DMS53 treated with DMSO at 0.1 percent for 48 hours (cell line): Measurements from ENCODE around the gene DCST2.

ENCODE experiments used
- DNase-seq: peaks from one replicate; lab custom pipeline; 2025; ENCODE audit not compliant: unreplicated experiment; lab: John Stamatoyannopoulos, UW

The DCST2 gene

DNA sequence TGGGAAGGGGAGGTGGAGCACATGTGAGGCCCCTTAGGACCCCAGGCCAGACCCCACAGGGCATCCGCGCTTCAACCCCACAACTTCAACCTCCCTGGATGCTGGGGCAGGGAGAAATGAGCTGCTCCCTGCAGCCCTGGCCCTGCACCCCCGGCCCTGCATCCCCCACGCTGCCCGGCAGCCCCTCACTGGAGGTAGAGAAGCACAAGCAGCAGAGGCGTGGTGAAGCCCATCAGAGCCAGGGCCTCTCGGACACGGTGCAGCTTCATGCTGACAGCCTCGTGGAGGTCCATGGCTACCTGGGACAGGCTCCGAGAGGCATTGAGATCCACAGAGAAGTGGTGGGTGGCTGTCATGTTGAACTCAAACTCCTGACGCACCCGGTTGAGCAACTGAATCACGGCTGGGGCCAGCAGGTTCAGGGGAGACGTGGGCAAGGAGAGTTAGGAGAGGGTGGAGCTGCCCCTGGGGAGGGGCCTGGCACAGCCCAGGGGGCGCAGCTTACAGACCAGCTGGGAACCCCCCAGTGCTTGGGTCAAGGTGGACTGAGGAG, 3.3 kb downstream of the DCST2 start:
- no peak for DNase-seq

DNA sequence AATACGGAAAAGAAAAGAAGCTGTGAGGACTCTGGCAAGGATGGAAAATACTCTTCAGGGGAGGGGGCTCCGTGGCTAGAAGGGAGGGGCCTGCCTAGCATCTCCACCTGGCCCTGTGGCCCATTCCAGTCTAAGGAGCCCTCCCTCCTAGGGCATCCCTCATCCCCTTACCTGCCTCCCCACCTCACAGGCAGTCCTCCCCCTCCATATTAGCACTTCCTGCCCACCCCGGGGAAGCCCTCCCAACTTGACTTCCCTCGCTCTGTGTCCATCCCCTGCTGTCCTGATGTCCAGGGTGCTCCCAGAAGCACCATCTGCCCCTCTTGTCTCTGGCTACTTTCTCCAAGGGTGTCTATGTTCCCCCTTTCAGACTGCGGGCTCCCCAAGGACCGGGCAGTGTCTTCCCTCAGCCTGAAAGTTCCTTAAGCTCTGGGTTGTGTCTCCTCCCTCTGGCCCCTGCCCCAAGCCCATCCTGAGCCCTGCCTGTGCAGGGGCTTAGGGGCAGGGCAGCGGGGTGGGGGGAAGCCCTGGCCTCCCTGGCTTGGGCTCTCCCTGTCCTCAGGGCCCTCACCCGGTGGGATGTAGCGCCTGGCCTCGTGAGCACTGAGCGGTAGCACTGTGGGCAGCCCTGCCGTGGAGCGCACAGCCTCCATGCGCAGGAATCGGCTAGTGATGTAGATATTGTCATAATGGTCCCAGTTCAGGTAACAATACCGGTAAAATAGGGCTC, 3.9 kb downstream of the DCST2 start:
- DNase-seq = no peak

DNA sequence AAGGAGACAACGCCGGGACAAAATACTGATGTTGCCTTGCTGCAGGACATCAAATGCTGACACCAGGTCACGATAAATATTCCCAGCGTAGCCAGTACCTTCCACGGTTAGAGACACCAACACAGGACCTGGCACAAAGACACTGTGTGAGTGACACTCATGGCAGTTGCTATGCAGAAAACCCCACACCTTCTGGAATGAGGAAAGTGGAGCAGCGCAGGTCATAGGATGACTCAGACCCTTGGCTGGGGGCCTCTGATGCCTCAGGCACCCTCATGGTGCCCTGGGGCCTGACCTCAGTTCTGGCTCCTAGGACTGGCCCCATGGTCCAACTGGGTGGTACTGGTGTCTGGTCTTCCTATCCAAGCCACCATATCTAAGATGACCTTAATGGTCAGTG, 7.0 kb downstream of the DCST2 start:
- DNase-seq = no peak

DNA sequence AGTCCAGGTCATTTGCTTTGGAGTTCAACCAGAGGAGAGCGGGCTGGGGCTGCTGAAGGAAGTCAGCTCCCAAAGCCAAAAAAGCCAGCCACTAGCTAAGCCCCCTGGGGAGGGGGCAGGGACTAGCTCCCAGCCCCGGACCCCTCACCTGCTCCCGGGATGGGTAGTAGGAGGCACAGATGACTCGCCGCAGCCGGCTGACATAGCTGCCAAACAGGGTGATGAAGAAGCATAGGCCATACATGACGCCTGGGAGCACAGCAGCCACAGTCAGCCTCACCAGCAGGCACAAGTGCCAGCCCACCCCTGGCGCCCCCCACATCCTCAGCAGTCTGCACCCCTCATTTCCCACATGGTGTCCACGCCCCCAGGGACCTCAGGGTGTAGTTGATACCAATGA, 7.4 kb downstream of the DCST2 start:
- no peak for DNase-seq

DNA sequence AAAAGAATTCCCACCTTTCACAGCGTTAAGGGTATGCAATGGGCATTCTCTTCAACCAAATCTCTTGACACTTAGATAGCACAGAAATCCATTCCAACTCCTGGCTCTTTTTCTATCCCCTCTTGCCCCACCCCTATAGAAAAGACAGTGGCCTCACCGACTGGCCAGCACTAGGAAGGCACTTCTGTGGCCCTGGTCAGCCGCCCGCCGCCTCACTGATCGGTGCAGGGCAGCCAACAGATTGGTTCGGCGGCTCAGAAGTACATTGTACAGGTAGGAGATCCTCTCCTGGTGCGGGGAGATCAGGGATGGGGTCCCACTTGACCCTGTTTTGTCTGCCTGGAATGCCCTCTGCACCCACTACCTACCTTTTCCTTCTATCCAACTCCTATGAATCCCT, 9.3 kb downstream of the DCST2 start:
- no peak for DNase-seq

DNA sequence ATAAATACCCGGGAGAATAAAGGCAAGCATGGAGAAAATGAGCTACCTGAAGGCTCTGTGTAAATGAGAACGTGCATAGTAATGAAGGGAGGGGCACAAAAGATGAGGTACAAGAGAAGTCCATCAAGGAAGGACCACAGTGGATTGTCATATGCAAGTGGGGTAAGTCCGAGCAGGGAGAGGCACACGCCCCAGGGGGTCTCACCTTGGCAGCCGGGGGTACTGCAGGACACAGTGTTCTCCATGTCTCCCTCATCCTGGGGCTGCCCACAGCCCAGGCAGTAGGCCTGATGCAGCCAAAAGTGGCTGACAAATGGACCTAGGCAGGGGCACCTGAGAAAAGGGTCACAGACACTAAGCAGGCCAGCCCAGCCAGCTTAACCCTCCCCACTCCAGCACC, 10.0 kb downstream of the DCST2 start:
- DNase-seq = no peak

DNA sequence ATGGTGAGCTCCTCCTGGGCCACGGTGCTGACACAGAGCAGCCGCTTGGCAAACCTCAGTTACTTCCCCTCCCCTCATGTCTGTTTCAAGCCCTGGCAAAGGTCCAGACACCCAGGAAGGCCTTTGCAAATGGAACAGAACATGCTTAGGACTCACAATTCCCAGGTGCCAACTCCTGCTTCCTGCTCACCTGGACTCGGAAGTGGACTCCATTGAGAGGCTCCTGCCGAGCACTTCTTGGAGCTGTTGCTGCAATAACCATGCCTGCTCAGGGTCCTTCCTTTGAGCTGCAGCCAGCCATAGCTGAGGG, 10.7 kb downstream of the DCST2 start:
- peak; percentile 35 for DNase-seq

DNA sequence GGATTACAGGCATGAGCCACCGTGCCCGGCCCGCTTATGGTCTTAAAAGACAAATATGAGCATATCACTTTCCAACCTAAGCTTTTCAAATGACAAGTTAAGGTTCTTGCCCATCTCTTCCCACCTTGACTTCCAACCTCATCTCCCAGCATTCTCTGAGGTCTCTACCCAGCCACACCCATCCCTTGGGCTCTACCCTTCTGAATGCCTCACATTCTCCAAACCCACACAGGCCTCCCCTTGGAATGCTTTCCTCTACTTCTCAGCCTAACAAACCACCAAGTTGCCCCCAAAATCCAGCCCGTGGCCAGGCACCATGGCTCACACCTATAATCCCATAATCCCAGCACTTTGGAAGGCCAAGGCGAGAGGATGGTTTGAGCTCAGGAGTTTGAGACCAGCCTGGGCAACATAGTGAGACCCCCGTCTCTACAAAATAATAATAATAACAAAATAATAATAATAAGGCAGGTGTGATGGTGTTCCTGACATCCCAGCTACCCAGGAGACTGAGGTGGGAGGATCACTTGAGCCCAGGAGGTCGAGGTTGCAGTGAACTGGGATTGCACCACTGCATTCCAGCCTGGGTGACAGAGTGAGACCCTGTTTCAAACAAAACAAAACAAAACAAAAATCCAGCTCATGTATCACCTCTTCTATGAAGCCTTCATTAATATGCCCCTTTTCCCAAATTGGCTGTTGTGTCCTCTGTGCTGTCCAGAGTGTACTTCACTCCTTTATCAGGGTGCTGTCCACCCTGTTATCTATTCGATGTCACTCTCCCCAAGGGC, 11.2 kb downstream of the DCST2 start:
- no peak for DNase-seq

DNA sequence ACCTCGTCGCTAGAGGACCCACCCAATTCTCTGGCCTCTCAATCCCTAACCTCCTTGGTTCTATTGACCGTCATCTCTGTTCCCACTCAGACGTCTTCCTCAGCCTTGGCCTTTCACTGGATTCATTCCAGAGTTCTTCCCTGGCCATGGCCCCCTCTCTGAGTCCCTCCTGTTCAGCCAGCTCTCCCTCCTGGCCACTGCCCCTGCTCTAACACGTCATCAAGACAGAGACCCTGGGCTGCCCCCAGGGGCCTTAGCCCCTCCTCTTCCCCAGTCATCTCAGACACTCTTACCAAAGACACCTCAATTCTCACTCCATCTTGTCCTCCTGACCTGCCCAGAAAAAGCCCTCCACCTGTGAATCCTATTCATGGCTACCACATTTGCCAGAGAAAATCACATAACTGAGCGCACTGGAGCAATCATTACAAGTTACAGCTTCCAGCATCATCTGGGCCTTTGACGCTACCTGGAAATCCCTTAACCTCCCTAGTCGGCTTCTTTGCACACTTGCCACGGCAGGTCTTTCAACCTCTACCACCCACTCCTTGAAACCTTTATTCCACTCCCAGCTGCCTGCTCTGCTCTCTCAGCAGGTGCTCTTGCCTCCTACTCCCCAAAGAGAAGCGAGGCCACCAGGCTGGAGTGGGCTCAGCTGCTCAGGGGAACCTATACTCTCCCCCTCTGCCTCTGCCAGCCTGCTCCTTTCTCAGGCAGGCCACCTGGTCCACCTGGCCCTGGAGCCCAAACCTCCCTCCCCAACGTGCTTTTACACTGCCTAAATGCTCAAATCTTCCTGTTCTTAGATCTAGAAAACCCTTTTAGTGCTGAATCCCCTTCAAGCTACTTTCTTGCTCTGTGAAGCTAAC, 14.0 kb downstream of the DCST2 start:
- DNase-seq = no peak

DNA sequence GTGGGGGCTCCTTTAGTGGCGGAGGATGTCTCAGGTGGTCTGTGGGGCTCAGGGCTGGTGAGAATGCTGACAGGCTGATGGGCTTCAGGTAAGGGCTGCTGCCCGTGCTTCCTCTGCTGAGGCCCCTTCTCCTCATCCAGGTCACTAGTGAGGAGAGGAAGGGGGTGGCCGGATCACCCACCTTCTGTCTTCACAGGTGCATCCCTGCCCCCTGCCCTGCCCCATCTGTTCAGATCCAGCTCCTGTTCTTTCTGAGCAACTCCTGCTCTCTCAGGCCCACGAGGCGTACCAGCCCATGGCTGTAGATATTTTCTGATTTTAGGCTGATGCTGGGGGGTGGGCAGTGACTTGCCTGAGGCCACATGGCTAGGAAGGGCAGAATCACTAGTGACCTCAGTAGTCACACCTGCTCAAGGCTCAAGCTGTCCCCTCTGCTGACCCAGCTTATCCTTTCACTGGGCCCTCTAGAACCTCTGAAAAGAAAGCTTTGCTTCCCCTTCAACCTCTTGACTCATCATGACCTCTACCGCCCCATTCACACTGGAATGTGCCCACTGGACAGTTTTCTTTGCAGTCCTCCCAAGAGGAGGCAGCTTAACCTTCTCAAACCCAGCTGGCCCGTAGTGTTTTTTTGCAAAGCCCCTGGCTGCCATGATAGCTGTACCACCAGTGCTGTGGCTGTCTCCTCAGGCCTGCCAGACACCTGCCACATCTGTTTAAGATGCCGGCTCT, 14.8 kb downstream of the DCST2 start:
- no peak for DNase-seq

DNA sequence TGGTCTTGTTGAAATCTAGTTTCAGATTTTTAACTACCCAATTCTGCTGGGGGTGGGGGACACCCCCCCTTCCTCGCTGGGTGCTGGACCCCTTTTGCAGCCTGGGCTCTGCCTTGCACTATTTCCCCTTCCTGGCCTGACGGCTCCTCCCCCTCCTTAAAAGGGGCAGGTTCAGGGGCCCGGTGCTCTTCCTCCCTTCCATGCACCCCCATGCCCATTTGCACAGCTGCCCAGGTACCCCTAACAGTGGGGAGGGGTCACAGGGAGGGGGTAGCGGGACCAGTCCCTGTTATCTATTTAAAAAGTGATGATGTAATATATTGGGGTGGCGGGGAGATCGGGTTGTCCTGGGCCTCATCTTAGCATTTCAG, 15.7 kb downstream of the DCST2 start:
- no peak for DNase-seq

DNA sequence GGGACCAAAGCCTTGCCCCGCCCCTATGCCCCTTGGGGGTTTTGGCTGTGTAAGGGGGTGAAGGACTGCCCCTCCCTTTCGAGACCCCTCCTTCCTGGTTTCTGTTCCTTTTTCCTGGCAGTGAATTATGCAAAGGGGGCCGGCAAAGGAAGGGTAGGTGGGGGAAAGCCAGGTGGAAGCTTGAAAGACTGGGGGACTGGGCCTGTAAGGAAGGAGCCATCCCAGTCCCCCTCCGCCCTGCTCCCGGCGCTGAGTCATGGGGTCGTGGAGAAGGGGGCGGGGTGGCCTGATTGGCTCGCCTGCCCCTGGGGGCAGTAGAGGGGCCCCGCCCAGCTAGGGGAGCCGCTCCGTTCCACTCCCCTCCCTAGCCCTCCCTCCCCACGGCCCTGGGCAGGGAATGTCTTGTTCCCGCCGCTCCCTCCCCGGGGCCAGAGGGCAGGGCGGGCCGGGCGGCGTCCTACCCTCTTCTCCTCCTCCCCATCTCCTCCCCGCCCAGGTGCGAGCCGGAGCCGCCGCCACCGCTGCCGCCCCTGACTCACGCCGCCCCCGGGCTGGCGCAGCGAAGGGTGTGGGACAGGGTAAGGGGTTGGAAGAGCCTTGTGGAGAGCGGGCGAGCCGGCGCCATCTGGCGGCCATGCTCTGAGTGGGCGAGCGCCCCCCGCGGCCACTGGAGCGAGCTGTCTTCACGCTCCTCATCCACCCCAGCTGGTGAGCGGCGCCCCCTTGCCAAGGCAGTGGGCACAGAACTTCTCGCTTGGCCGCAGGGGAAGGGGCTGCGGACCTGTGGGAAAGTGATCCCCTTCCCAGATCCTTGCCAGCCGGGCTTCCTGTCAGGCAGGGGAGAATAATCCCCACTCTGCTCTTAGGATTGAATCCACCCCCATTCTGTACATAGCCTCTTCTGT, 16.3 kb downstream of the DCST2 start:
- DNase-seq = peak; percentile 20

DNA sequence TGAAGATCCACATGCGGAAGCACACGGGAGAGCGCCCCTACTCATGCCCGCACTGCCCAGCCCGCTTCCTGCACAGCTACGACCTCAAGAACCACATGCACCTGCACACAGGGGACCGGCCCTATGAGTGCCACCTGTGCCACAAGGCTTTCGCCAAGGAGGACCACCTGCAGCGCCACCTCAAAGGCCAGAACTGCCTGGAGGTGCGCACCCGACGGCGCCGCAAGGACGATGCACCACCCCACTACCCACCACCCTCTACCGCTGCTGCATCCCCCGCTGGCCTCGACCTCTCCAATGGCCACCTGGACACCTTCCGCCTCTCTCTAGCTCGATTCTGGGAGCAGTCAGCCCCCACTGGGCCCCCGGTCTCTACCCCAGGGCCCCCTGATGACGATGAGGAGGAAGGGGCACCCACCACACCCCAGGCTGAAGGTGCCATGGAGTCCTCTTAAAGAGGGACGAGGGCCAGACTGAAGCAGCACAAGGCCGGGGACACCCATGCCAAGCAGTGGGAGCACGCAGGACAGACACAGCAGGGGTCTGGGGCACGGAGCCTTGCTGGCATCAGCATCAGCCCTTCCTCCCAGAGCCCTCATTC, 17.2 kb downstream of the DCST2 start:
- no peak for DNase-seq

DNA sequence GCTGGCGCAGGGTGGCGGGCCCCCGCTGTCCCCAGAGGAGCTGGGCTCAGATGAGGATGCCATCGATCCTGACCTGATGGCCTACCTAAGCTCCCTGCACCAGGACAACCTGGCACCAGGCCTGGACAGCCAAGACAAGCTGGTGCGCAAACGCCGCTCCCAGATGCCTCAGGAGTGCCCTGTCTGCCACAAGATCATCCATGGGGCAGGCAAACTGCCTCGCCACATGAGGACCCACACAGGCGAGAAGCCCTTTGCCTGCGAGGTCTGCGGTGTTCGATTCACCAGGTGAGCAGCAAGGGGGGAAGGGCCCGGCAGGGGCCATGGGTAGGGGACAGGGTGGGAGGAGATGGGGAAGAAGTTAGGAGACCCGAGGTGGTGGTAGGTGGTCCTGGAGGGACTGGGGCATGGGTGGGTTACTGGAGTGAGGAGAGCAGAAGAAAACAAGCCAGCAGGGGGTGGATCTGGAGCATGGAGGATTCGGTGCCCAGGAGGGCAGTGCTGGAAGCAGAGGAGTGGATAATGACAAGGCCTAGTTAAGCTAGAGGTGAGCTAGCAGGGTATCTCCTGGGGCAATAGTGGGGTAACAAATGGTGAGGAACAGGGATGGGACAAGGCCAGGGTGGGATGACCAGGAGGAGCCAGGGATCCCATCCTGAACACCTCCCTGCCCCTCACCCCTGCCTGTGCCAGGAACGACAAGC, 17.9 kb downstream of the DCST2 start:
- no peak for DNase-seq

DNA sequence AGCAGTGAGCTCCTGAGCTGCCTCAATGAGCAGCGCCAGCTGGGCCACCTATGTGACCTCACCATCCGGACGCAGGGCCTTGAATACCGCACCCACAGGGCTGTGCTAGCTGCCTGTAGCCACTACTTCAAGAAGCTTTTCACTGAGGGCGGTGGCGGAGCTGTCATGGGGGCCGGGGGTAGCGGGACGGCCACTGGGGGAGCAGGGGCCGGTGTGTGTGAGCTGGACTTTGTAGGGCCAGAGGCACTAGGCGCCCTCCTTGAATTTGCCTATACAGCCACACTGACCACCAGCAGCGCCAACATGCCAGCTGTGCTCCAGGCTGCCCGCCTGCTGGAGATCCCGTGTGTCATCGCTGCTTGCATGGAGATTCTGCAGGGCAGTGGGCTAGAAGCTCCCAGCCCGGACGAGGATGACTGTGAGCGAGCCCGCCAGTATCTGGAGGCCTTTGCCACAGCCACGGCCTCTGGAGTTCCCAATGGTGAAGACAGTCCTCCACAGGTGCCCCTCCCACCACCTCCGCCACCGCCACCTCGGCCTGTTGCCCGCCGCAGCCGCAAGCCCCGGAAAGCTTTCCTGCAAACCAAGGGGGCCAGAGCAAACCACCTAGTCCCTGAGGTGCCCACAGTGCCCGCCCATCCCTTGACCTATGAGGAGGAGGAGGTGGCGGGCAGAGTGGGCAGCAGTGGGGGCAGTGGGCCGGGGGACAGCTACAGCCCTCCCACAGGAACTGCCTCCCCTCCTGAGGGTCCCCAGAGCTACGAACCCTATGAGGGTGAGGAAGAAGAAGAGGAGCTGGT, 18.7 kb downstream of the DCST2 start:
- no peak for DNase-seq

DNA sequence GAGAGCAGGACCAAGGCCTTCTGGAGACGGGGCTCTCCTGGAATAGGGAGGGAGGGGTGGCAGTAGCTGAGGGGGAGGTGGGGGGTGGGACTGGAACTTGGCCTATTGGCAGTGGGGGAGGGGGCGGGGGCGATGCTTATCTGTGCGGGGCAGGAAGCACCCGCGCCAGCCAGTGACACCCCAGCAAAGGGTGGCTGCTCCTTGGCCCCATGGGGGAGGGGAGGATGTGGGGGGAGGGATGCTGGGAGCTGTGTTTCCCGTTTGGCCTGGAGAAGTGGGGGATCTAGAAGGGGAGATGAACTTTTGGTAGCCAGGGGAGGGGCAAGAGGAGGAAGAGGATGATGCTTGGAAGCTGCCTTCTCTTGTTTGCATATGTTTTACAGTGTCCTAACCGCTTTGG, 19.9 kb downstream of the DCST2 start:
- no peak for DNase-seq

DNA sequence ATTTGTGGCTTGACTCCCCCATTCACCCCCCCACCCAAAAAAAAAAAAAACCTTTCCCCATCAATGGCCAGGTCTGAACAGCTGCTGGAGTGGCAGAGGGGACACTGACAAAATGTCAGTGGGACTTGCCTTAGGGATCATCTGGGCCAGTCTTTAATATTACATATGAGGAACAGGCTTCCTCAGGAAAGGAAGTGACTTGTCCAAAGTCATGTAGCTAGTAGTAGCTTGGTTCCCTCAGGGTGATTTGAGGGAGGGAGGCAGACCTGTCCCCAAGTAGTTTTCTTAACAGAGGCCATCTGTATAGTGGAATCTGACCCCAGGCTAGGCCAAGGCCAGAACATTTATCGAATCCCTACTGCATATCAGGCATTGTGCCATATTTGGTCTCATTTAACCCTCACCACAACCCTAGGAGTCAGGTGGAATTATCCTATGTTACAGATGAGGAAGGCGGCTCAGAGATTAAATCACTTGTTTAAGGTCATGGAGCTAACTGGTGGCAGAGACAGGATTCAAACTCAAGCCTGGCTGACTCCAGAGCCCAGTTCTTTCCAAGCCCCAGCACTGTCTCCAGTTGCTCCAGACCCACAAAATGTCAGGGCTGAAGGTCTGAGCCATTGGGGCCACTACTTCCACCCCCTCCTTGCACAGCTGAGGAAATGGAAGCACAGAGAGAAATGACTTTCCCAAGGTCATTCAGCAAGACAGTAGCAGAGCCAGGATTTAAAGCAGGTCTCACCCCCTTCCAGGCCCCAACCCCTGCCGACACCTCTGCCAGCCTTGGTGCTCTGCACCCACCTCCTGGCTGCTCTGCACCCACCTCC, 20.6 kb downstream of the DCST2 start:
- DNase-seq = no peak
